ENCODE data around the gene NUSAP1.
"Not testable (repeated sequence)": the region's sequence is repeated elsewhere in the genome, so short reads cannot be mapped to it uniquely, and the experiment has no call there.

NUSAP1 gene

GRCh38 chr15:41333026-41333562, 413 bp downstream of the NUSAP1 start:
- DNase-seq, result no peak

GRCh38 chr15:41334293-41335120, 1.8 kb downstream of the NUSAP1 start:
- DNase-seq, result no peak

GRCh38 chr15:41336549-41336948, 3.9 kb downstream of the NUSAP1 start:
- DNase-seq, result no peak

GRCh38 chr15:41337047-41337446, 4.4 kb downstream of the NUSAP1 start:
- no peak for DNase-seq

GRCh38 chr15:41337631-41338522, 5.2 kb downstream of the NUSAP1 start:
- DNase-seq, result no peak

GRCh38 chr15:41340189-41340695, 7.6 kb downstream of the NUSAP1 start:
- DNase-seq, result no peak

GRCh38 chr15:41341519-41341918, 8.8 kb downstream of the NUSAP1 start:
- no peak for DNase-seq

- DNase-seq, result no peak
Measured at GRCh38 chr15:41347236-41347635, 14.6 kb downstream of the NUSAP1 start.

- no peak for DNase-seq
Measured at GRCh38 chr15:41350057-41350717, 17.5 kb downstream of the NUSAP1 start.

GRCh38 chr15:41354371-41354770, 21.7 kb downstream of the NUSAP1 start:
- DNase-seq, result no peak

GRCh38 chr15:41367418-41367817, 34.7 kb downstream of the NUSAP1 start:
- DNase-seq, result no peak

GRCh38 chr15:41377978-41378377, 45.3 kb downstream of the NUSAP1 start:
- no peak for DNase-seq

GRCh38 chr15:41383974-41384749, 51.5 kb downstream of the NUSAP1 start:
- not testable (repeated sequence) for DNase-seq

GRCh38 chr15:41387646-41388045, 55.0 kb downstream of the NUSAP1 start:
- no peak for DNase-seq

- no peak for DNase-seq
Measured at GRCh38 chr15:41392659-41393058, 60.0 kb downstream of the NUSAP1 start.

- no peak for DNase-seq
Measured at GRCh38 chr15:41394924-41395323, 62.2 kb downstream of the NUSAP1 start.

- DNase-seq, result no peak
Measured at GRCh38 chr15:41396111-41396510, 63.4 kb downstream of the NUSAP1 start.

GRCh38 chr15:41401904-41402267, 69.2 kb downstream of the NUSAP1 start:
- DNase-seq, result no peak

- DNase-seq, result no peak
Measured at GRCh38 chr15:41407341-41407740, 74.7 kb downstream of the NUSAP1 start.

GRCh38 chr15:41408234-41408641, 75.6 kb downstream of the NUSAP1 start:
- DNase-seq, result no peak

GRCh38 chr15:41411031-41411430, 78.3 kb downstream of the NUSAP1 start:
- no peak for DNase-seq

GRCh38 chr15:41411441-41411840, 78.8 kb downstream of the NUSAP1 start:
- no peak for DNase-seq

Measured in DMS153 (cell line).